ENCODE data around the gene MYOM1.

The MYOM1 gene

GRCh38 chr18:3054214-3054613 lies 165.6 kb downstream of the MYOM1 start:
- H3K9ac ChIP-seq (ENCODE audit: low read depth, low read length, poor library complexity): no peak overlapping the region
- H2BK120ac ChIP-seq (ENCODE audit: low read depth, low read length): no peak overlapping the region
- H3K36me3 ChIP-seq (replicated peaks in 1 of 2; ENCODE audit: control insufficient read depth in 2 of 2, insufficient read depth in 2 of 2, low read length in 2 of 2): peaks cover 0 to 2% of the 10 kb centered on the region in 2 donors
- no peak overlapping the region for H3K4me3 ChIP-seq (ENCODE audit: low read length in 2 of 2)
- WGBS, 2 donors (ENCODE audit: extremely low coverage in 2 of 2, insufficient read length in 2 of 2, insufficient replicate concordance in 1 of 2): 100% methylated on average over 3 of the region's 6 CpGs; no CpG with 5 or more reads in 1 of the 2 donors
- H2AFZ ChIP-seq (ENCODE audit: low read length): no peak overlapping the region
- no peak for DNase-seq (ENCODE audit: low spot score)
- H4K8ac ChIP-seq (ENCODE audit: low read depth, low read length): no peak overlapping the region
- H3K27me3 ChIP-seq (ENCODE audit: control insufficient read depth in 3 of 3, insufficient read depth in 3 of 3, low read depth in 1 of 3, low read length in 3 of 3): no peaks in the 10 kb centered on the region
- no peak overlapping the region for H3K4me2 ChIP-seq (ENCODE audit: insufficient read depth, low read length, poor library complexity, severe bottlenecking)
- no peak overlapping the region for H2BK5ac ChIP-seq (ENCODE audit: low read length)
- H3K14ac ChIP-seq (ENCODE audit: low read length): no peak overlapping the region
- H2AK5ac ChIP-seq (ENCODE audit: low read depth, low read length): no peak overlapping the region
- no peak overlapping the region for H3K27ac ChIP-seq (replicated peaks; ENCODE audit: low read length)
- no peak overlapping the region for H2BK15ac ChIP-seq (ENCODE audit: low read length)
- no peak overlapping the region for H3K18ac ChIP-seq (ENCODE audit: low read length)
- H3K4ac ChIP-seq (ENCODE audit: low read length): no peak overlapping the region
- peaks cover 0 to 12% of the 10 kb centered on the region in 2 donors for H3K9me3 ChIP-seq (replicated peaks in 1 of 2; ENCODE audit: control insufficient read depth in 2 of 2, insufficient read depth in 1 of 2, low read depth in 1 of 2, low read length in 2 of 2)
- H3K79me1 ChIP-seq (ENCODE audit: low read depth, low read length): no peaks in the 10 kb centered on the region
- no peaks in the 10 kb centered on the region for H3K4me1 ChIP-seq (ENCODE audit: control insufficient read depth in 2 of 2, insufficient read depth in 1 of 2, low read depth in 1 of 2, low read length in 2 of 2)
- no peak overlapping the region for H2BK12ac ChIP-seq (ENCODE audit: low read length)
- no peak overlapping the region for H3K23ac ChIP-seq (ENCODE audit: low read depth, low read length, poor library complexity)
- H4K91ac ChIP-seq (ENCODE audit: low read depth, low read length, poor library complexity): no peak overlapping the region

GRCh38 chr18:3053081-3053480 lies 166.7 kb downstream of the MYOM1 start:
- Histone ChIP-seq H2AFZ (ENCODE audit: low read length) (no peak overlapping the region), H3K18ac (ENCODE audit: low read length) (no peak overlapping the region), H3K23ac (ENCODE audit: low read depth, low read length, poor library complexity) (no peak overlapping the region), H3K27me3 (ENCODE audit: control insufficient read depth in 3 of 3, insufficient read depth in 3 of 3, low read depth in 1 of 3, low read length in 3 of 3) (no peaks in the 10 kb centered on the region), H2BK12ac (ENCODE audit: low read length) (no peak overlapping the region), H2AK5ac (ENCODE audit: low read depth, low read length) (no peak overlapping the region), H4K8ac (ENCODE audit: low read depth, low read length) (no peak overlapping the region), H3K4me2 (ENCODE audit: insufficient read depth, low read length, poor library complexity, severe bottlenecking) (no peak overlapping the region), H3K9me3 (replicated peaks in 1 of 2; ENCODE audit: control insufficient read depth in 2 of 2, insufficient read depth in 1 of 2, low read depth in 1 of 2, low read length in 2 of 2) (peaks cover 0 to 12% of the 10 kb centered on the region in 2 donors), H3K14ac (ENCODE audit: low read length) (no peak overlapping the region), H3K4ac (ENCODE audit: low read length) (no peak overlapping the region), H3K4me1 (ENCODE audit: control insufficient read depth in 2 of 2, insufficient read depth in 1 of 2, low read depth in 1 of 2, low read length in 2 of 2) (peaks cover 0 to 1% of the 10 kb centered on the region in 2 donors), H3K79me1 (ENCODE audit: low read depth, low read length) (no peaks in the 10 kb centered on the region), H2BK5ac (ENCODE audit: low read length) (no peak overlapping the region), H4K91ac (ENCODE audit: low read depth, low read length, poor library complexity) (no peak overlapping the region), H2BK15ac (ENCODE audit: low read length) (no peak overlapping the region), H3K4me3 (ENCODE audit: low read length in 2 of 2) (no peak overlapping the region), H3K9ac (ENCODE audit: low read depth, low read length, poor library complexity) (no peak overlapping the region), H3K27ac (replicated peaks; ENCODE audit: low read length) (no peak overlapping the region), H3K36me3 (replicated peaks in 1 of 2; ENCODE audit: control insufficient read depth in 2 of 2, insufficient read depth in 2 of 2, low read length in 2 of 2) (peaks cover 0 to 2% of the 10 kb centered on the region in 2 donors), H2BK120ac (ENCODE audit: low read depth, low read length) (no peak overlapping the region)
- no CpG with 5 or more reads among the region's 4 CpGs for WGBS, 2 donors (ENCODE audit: extremely low coverage in 2 of 2, insufficient read length in 2 of 2, insufficient replicate concordance in 1 of 2)
- no peak for DNase-seq (ENCODE audit: low spot score)

GRCh38 chr18:3052411-3052758 lies 167.4 kb downstream of the MYOM1 start:
- Histone ChIP-seq H3K27ac (replicated peaks; ENCODE audit: low read length) (no peak overlapping the region), H2BK120ac (ENCODE audit: low read depth, low read length) (no peak overlapping the region), H3K23ac (ENCODE audit: low read depth, low read length, poor library complexity) (no peak overlapping the region), H2AK5ac (ENCODE audit: low read depth, low read length) (no peak overlapping the region), H3K4me2 (ENCODE audit: insufficient read depth, low read length, poor library complexity, severe bottlenecking) (no peak overlapping the region), H3K9me3 (replicated peaks in 1 of 2; ENCODE audit: control insufficient read depth in 2 of 2, insufficient read depth in 1 of 2, low read depth in 1 of 2, low read length in 2 of 2) (peaks cover 0 to 12% of the 10 kb centered on the region in 2 donors), H3K27me3 (ENCODE audit: control insufficient read depth in 3 of 3, insufficient read depth in 3 of 3, low read depth in 1 of 3, low read length in 3 of 3) (no peaks in the 10 kb centered on the region), H2BK12ac (ENCODE audit: low read length) (no peak overlapping the region), H3K4me3 (ENCODE audit: low read length in 2 of 2) (no peak overlapping the region), H3K79me1 (ENCODE audit: low read depth, low read length) (no peaks in the 10 kb centered on the region), H3K14ac (ENCODE audit: low read length) (no peak overlapping the region), H3K4me1 (ENCODE audit: control insufficient read depth in 2 of 2, insufficient read depth in 1 of 2, low read depth in 1 of 2, low read length in 2 of 2) (peaks cover 0 to 1% of the 10 kb centered on the region in 2 donors), H3K9ac (ENCODE audit: low read depth, low read length, poor library complexity) (no peak overlapping the region), H2BK15ac (ENCODE audit: low read length) (no peak overlapping the region), H4K91ac (ENCODE audit: low read depth, low read length, poor library complexity) (no peak overlapping the region), H3K36me3 (replicated peaks in 1 of 2; ENCODE audit: control insufficient read depth in 2 of 2, insufficient read depth in 2 of 2, low read length in 2 of 2) (peaks cover 0 to 2% of the 10 kb centered on the region in 2 donors), H3K18ac (ENCODE audit: low read length) (no peak overlapping the region), H2AFZ (ENCODE audit: low read length) (no peak overlapping the region), H4K8ac (ENCODE audit: low read depth, low read length) (no peak overlapping the region), H2BK5ac (ENCODE audit: low read length) (no peak overlapping the region), H3K4ac (ENCODE audit: low read length) (no peak overlapping the region)
- no peak for DNase-seq (ENCODE audit: low spot score)
- no CpG with 5 or more reads among the region's 2 CpGs for WGBS, 2 donors (ENCODE audit: extremely low coverage in 2 of 2, insufficient read length in 2 of 2, insufficient replicate concordance in 1 of 2)

GRCh38 chr18:3051718-3052410 lies 167.9 kb downstream of the MYOM1 start:
- H3K27ac ChIP-seq (replicated peaks; ENCODE audit: low read length): no peak overlapping the region
- no peak overlapping the region for H3K4me3 ChIP-seq (ENCODE audit: low read length in 2 of 2)
- no peak for DNase-seq (ENCODE audit: low spot score)
- H2BK15ac ChIP-seq (ENCODE audit: low read length): no peak overlapping the region
- no peak overlapping the region for H2BK120ac ChIP-seq (ENCODE audit: low read depth, low read length)
- H3K4me1 ChIP-seq (ENCODE audit: control insufficient read depth in 2 of 2, insufficient read depth in 1 of 2, low read depth in 1 of 2, low read length in 2 of 2): peaks cover 1 to 3% of the 10 kb centered on the region in 2 donors
- no peak overlapping the region for H2AK5ac ChIP-seq (ENCODE audit: low read depth, low read length)
- H4K8ac ChIP-seq (ENCODE audit: low read depth, low read length): no peak overlapping the region
- H3K4me2 ChIP-seq (ENCODE audit: insufficient read depth, low read length, poor library complexity, severe bottlenecking): no peak overlapping the region
- H3K36me3 ChIP-seq (replicated peaks in 1 of 2; ENCODE audit: control insufficient read depth in 2 of 2, insufficient read depth in 2 of 2, low read length in 2 of 2): peaks cover 0 to 2% of the 10 kb centered on the region in 2 donors
- H2BK12ac ChIP-seq (ENCODE audit: low read length): no peak overlapping the region
- no peak overlapping the region for H2AFZ ChIP-seq (ENCODE audit: low read length)
- no peak overlapping the region for H3K23ac ChIP-seq (ENCODE audit: low read depth, low read length, poor library complexity)
- no peak overlapping the region for H2BK5ac ChIP-seq (ENCODE audit: low read length)
- no peaks in the 10 kb centered on the region for H3K79me1 ChIP-seq (ENCODE audit: low read depth, low read length)
- no peak overlapping the region for H4K91ac ChIP-seq (ENCODE audit: low read depth, low read length, poor library complexity)
- peaks cover 0 to 12% of the 10 kb centered on the region in 2 donors for H3K9me3 ChIP-seq (replicated peaks in 1 of 2; ENCODE audit: control insufficient read depth in 2 of 2, insufficient read depth in 1 of 2, low read depth in 1 of 2, low read length in 2 of 2)
- H3K27me3 ChIP-seq (ENCODE audit: control insufficient read depth in 3 of 3, insufficient read depth in 3 of 3, low read depth in 1 of 3, low read length in 3 of 3): no peaks in the 10 kb centered on the region
- WGBS, 2 donors (ENCODE audit: extremely low coverage in 2 of 2, insufficient read length in 2 of 2, insufficient replicate concordance in 1 of 2): no CpG with 5 or more reads among the region's 8 CpGs
- no peak overlapping the region for H3K9ac ChIP-seq (ENCODE audit: low read depth, low read length, poor library complexity)
- H3K4ac ChIP-seq (ENCODE audit: low read length): no peak overlapping the region
- no peak overlapping the region for H3K18ac ChIP-seq (ENCODE audit: low read length)
- H3K14ac ChIP-seq (ENCODE audit: low read length): no peak overlapping the region
